ENCODE results near the gene ZNF750. TPM values are rescaled to one million over a fixed set of nuclear protein-coding genes. Genes with fewer than 3 reads are reported as not detected.

The ZNF750 gene
- total RNA-seq, 1 experiment from 2014 or later, result not detected

Other genes with a start within 250 kb of the ZNF750 start
- gene WDR45B, start 191.6 kb downstream of the ZNF750 start, total RNA-seq (2014; rRNA removed; shearing (Covaris generic)), result 157 and 203 TPM in 2 replicates
- gene RAB40B, start 141.3 kb downstream of the ZNF750 start, total RNA-seq (2014; rRNA removed; shearing (Covaris generic)), result 11.2 and 30.9 TPM in 2 replicates
- 47.2 and 53.4 TPM in 2 replicates for gene FN3KRP, start 123.3 kb downstream of the ZNF750 start, total RNA-seq (2014; rRNA removed; shearing (Covaris generic))
- gene FN3K, start 104.4 kb downstream of the ZNF750 start, total RNA-seq (2014; rRNA removed; shearing (Covaris generic)), result 0.13 TPM in 1 of 2 replicates, not detected in the other
- 39.4 and 60.7 TPM in 2 replicates for gene TBCD, start 88.0 kb downstream of the ZNF750 start, total RNA-seq (2014; rRNA removed; shearing (Covaris generic))
- gene METRNL, start 239.6 kb upstream of the ZNF750 start, total RNA-seq (2014; rRNA removed; shearing (Covaris generic)), result 128 and 197 TPM in 2 replicates

Data from SJSA1 (cell line).